Astrocyte of the cerebellum (primary cell): Measurements from ENCODE around the gene RPGRIP1L.
"Not testable (repeated sequence)": the region's sequence is repeated elsewhere in the genome, so short reads cannot be mapped to it uniquely, and the experiment has no call there.

Source experiments
- DNase-seq: peaks from one replicate; pipeline ENCODE4 v3.0.0-alpha.2; 2011; ENCODE audit warnings: low read depth
- H3K4me3 ChIP-seq: 2 replicates; pipeline ENCODE4 v1.5.1; 2011; ENCODE audit warnings: mild to moderate bottlenecking, low read depth, low read length, moderate library complexity
- CTCF ChIP-seq: IDR thresholded peaks from 2 replicates; pipeline ENCODE4 v1.5.1; 2012; ENCODE audit warnings: low read length, low read depth, moderate library complexity, mild to moderate bottlenecking; ENCODE audit errors: missing control alignments
- in situ Hi-C: cut with HindIII; loops from 2 replicates; pipeline ENCODE4 v1.10.0; 2017; ENCODE audit warnings: low sequenced_read_pairs

The RPGRIP1L gene

GRCh38 chr16:53686710-53687109, 16.9 kb downstream of the RPGRIP1L start:
- in situ Hi-C loops, result no loop called here
- no peak overlapping the region for H3K4me3 ChIP-seq
- no peak for TF ChIP-seq CTCF
- no peak for DNase-seq

DNA sequence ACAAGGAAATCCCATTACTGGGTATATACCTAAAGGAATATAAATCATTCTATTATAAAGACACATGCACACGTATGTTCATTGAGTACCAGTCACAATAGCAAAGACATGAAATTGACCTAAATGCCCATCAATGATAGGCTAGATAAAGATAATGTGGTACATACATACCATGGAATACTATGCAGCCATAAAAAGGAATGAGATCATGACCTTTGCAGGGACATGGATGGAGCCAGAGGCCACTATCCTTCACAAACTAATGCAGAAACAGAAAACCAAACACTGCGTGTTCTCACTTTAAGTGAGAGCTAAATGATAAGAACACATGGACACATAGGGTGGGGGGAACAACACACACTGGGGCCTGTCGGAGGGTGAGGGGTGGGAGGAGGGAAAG, 18.3 kb downstream of the RPGRIP1L start:
- in situ Hi-C loops, DNase-seq, H3K4me3 ChIP-seq: not testable (repeated sequence)

- no peak for DNase-seq
- no peak for TF ChIP-seq CTCF
- in situ Hi-C loops, result no loop called here
- no peak overlapping the region for H3K4me3 ChIP-seq
Observed at GRCh38 chr16:53681354-53681753, 22.3 kb downstream of the RPGRIP1L start.

DNA sequence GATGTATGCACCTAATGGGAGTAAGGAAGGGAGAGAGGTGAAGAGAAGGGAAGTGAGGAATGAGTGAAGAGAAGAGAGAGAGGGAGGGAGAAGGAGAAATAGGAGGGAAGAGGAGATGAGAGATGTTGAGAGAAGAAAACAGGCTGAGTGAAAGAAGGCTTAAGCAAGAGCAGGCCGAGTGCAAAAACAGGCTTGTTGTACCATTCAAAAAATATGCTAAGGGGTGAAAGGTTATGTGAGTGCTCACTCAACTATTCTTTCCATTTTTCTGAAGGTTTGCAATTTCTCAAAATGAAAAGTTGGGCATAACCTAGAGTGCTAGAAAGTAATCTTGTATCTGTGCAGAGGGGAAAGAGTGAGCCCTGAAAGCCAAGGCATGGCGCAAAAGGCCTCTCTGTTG, 22.9 kb downstream of the RPGRIP1L start:
- in situ Hi-C loops, result no loop called here
- H3K4me3 ChIP-seq, result no peak overlapping the region
- no peak for TF ChIP-seq CTCF
- no peak for DNase-seq

DNA sequence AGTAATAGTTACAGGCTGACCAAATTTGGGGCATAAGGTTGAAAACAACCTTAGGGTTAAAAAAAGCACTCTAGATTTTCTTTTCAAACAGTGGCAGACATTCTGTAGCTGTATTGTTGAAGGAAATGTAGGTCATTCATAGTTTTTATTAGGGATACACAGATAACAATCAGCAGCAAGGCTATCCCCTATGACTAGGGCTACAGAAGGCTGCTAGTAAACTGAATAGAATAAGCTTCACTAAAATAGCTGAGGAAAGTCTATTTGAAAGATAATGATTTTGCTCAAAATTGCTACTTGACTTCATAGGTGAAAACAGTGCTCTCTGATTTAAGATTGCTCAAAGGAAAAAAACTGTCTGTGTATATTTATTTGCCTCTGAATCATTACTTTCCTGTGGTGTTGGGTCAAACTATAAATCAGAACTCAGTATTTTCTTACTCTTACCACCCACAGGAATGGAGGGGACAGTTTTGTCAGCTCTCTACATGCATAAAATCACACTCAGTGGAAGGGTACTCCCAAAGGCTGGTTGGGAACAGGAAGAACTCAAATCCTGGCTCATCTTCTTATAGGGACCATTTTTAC, 24.8 kb downstream of the RPGRIP1L start:
- no peak overlapping the region for H3K4me3 ChIP-seq
- TF ChIP-seq CTCF, result no peak
- in situ Hi-C loops, result no loop called here
- DNase-seq, result no peak

DNA sequence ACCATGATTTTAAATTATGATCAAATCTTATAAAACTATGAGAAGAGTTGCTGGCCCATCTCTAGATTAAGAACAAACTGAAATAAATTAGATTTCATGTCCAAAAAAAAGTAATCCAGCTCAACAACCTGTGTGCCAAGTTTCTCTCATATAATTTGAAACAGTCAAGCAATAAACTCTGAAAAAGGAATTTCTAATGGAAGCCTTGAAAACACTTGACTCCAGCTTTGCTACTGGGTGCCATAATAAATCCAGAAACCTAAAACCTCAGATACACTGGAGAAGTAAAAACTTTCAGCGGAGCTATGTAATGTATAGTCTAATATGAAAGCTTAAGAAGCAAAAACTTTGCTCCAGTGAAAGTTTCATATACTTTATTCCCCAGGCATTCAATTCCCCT, 25.5 kb downstream of the RPGRIP1L start:
- TF ChIP-seq CTCF, result no peak
- no peak for DNase-seq
- in situ Hi-C loops, result no loop called here
- H3K4me3 ChIP-seq, result no peak overlapping the region

- DNase-seq, result peak; percentile 16
- TF ChIP-seq CTCF, result no peak
- no peak overlapping the region for H3K4me3 ChIP-seq
- in situ Hi-C loops, result no loop called here
Observed at GRCh38 chr16:53673189-53673588, 30.5 kb downstream of the RPGRIP1L start.
